GM12801 (cell line): ENCODE data around the gene THPO.

Experiments used
- CTCF ChIP-seq: IDR thresholded peaks from one replicate; pipeline ENCODE4 v1.5.1; 2011; ENCODE audit warnings: control low read depth; ENCODE audit not compliant: insufficient read length; ENCODE audit errors: extremely low read depth

Gene THPO

GRCh38 chr3:184360929-184361531 lies 17.0 kb downstream of the THPO start:
- no peak for TF ChIP-seq CTCF

- TF ChIP-seq CTCF: no peak
Observed at GRCh38 chr3:184360070-184360928, 17.7 kb downstream of the THPO start.

GRCh38 chr3:184359610-184360009 lies 18.4 kb downstream of the THPO start:
- no peak for TF ChIP-seq CTCF

- TF ChIP-seq CTCF: no peak
Observed at GRCh38 chr3:184358921-184359350, 19.1 kb downstream of the THPO start.

- no peak for TF ChIP-seq CTCF
Observed at GRCh38 chr3:184358124-184358767, 19.8 kb downstream of the THPO start.

GRCh38 chr3:184357248-184358123 lies 20.5 kb downstream of the THPO start:
- TF ChIP-seq CTCF: no peak
